Colonic mucosa (tissue), 4 donors: ENCODE results near the gene GDPD5. TPM values are rescaled to one million over a fixed set of nuclear protein-coding genes. Genes with fewer than 3 reads are reported as not detected.

Experiments
- DNase-seq: peaks from one replicate; pipeline ENCODE4 v3.0.0-alpha.2; 2020
- H3K27ac ChIP-seq: fragments of 200-600 bp; one replicate; pipeline ENCODE4 v1.8.0; 2021
- H3K27me3 ChIP-seq: fragments of 200-600 bp; one replicate; pipeline ENCODE4 v1.8.0; 2021
- H3K36me3 ChIP-seq: fragments of 200-600 bp; one replicate; pipeline ENCODE4 v1.8.0; 2021
- H3K4me1 ChIP-seq: fragments of 200-600 bp; one replicate; pipeline ENCODE4 v1.8.0; 2021; ENCODE audit warnings: mild to moderate bottlenecking
- H3K4me3 ChIP-seq: fragments of 200-600 bp; one replicate; pipeline ENCODE4 v1.8.0; 2021
- H3K9ac ChIP-seq, 2 donors: one replicate each; pipeline ENCODE4 v1.7.0; 2013; ENCODE audit warnings: control low read depth in 2 of 2, low read depth in 2 of 2, low read length in 2 of 2
- H3K9me3 ChIP-seq: fragments of 200-600 bp; one replicate; pipeline ENCODE4 v1.8.0; 2021
- CTCF ChIP-seq: fragments of 200-600 bp; IDR thresholded peaks from one replicate; pipeline ENCODE4 v1.8.0; 2022; ENCODE audit warnings: antibody characterized with exemption, mild to moderate bottlenecking
- intact Hi-C: fragments of 100-400 bp; cut with DNase I; formaldehyde crosslinking; loops from one replicate; pipeline ENCODE4 v1.14.1; 2022
- total RNA-seq, 2 donors: library from RNA; stranded (reverse); fragmentation: NEBNext Ultra II Directional in 1 of 2; extraction: Animal tissue kit (Norgen Biotek cat#: 25700) in 1 of 2; gene quantifications; one replicate each; pipeline ENCODE4 v1.2.1, GENCODE V29; 2021
- donor health status: healthy.
- donor health status: DM: no; HTN: no; CAD: no.
- donor health status: DM: no; HTN: no; CAD: no.

GDPD5 gene
- total RNA-seq, 2 donors from 2014 or later: 2.6 to 4.1 TPM

GRCh38 chr11:75400146-75400865 is 125.4 kb downstream of the GDPD5 start:
- peak overlapping the region; percentile 90 to 100 for H3K9ac ChIP-seq
- H3K27me3 ChIP-seq: no peaks in the 10 kb centered on the region
- intact Hi-C loops: no loop called here
- H3K9me3 ChIP-seq: no peaks in the 10 kb centered on the region
- H3K4me1 ChIP-seq: peaks cover 6% of the 10 kb centered on the region
- H3K36me3 ChIP-seq: peaks cover 16% of the 10 kb centered on the region
- H3K4me3 ChIP-seq: peak overlapping the region; percentile 68
- peak overlapping the region; percentile 90 for H3K27ac ChIP-seq
- no peak for TF ChIP-seq CTCF
- no peak for DNase-seq

GRCh38 chr11:75399344-75400145 is 126.2 kb downstream of the GDPD5 start, which contains the start of gene RPS3:
Gene RPS3 (plus strand): TSS chr11:75399518. CDS start chr11:75399548, 30 bp downstream.
- Histone ChIP-seq H3K9ac (peak within 1 kb of the TSS; percentile 90 to 100), H3K9me3 (no peaks in the 10 kb centered on the region), H3K27ac (peak within 1 kb of the TSS; percentile 90), H3K27me3 (no peaks in the 10 kb centered on the region), H3K36me3 (peaks cover 10% of the 10 kb centered on the region), H3K4me1 (peaks cover 6% of the 10 kb centered on the region), H3K4me3 (peak within 1 kb of the TSS; percentile 68)
- no peak for TF ChIP-seq CTCF
- intact Hi-C loops: loop anchor here (10.0 kb wide), 1 partner anchor 45 kb away; no protein-coding TSS in a partner anchor
- peak; percentile 92 for DNase-seq

GRCh38 chr11:75398906-75399305 is 126.8 kb downstream of the GDPD5 start:
- intact Hi-C loops: loop anchor here (10.0 kb wide), 1 partner anchor 46 kb away; no protein-coding TSS in a partner anchor
- H3K9ac ChIP-seq: no peak overlapping the region
- no peak overlapping the region for H3K27ac ChIP-seq
- H3K9me3 ChIP-seq: no peaks in the 10 kb centered on the region
- no peak overlapping the region for H3K4me3 ChIP-seq
- DNase-seq: no peak
- H3K27me3 ChIP-seq: no peaks in the 10 kb centered on the region
- H3K36me3 ChIP-seq: peaks cover 4% of the 10 kb centered on the region
- peaks cover 6% of the 10 kb centered on the region for H3K4me1 ChIP-seq
- TF ChIP-seq CTCF: no peak

DNA sequence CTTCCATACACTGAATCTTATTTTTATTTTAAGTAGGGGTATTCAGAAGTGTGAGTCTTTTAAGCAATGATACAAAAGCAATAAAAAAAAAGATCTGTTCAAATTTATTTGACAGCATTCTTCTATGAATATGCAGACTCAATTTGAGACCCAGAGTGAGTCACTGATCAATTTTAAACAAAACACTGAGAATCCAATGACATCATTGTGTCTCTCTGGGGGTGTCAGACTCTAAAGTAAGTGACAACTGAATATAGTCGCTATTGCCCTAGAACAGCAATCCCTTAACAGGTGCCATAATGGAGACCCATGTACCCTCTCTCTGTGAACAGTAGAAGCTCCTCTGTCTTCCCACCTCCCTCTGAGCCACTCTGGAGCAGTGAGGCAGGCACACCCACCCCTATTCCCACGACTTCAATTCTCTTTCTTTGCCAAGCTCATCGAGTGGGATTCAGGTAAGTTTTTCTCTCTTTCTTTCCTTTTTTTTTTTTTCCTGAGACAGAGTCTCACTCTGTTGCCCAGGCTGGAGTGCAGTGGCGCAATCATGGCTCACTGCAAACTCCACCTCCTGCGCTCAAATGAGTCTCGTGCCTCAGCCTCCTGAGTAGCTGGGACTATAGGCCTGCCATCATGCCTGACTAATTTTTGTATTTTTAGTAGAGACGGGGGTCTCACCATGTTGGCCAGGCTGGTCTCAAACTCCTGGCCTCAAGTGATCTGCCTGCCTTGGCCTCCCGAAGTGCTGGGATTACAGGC is 131.5 kb downstream of the GDPD5 start:
- Histone ChIP-seq H3K36me3 (no peaks in the 10 kb centered on the region), H3K9me3 (no peaks in the 10 kb centered on the region), H3K4me1 (no peaks in the 10 kb centered on the region), H3K27ac (no peak overlapping the region), H3K4me3 (no peak overlapping the region), H3K27me3 (no peaks in the 10 kb centered on the region), H3K9ac (no peak overlapping the region)
- no peak for TF ChIP-seq CTCF
- DNase-seq: no peak
- intact Hi-C loops: loop anchor here (10.0 kb wide), 1 partner anchor 51 kb away; no protein-coding TSS in a partner anchor

DNA sequence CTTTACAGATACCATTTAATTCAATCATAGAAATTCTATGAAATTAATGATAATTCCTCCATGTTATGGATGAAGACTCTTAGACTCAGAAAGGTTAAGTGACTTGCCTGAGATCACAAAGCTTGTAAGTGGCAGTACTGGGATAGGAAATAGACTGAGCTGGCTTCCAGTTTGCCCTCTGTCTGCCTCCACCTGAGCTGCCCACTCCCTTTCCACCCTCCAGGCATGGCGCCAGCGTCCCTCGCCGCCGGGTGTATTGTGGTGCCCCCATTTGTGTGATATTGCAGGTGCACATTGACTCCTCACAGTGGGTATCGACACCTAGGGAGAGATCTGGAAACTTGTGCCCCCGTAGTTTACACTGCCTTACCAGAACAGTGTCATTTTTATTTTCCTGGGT is 135.8 kb downstream of the GDPD5 start:
- no peak overlapping the region for H3K4me3 ChIP-seq
- H3K9me3 ChIP-seq: no peaks in the 10 kb centered on the region
- no peak for DNase-seq
- H3K27ac ChIP-seq: no peak overlapping the region
- H3K4me1 ChIP-seq: peaks cover 8% of the 10 kb centered on the region
- no peak for TF ChIP-seq CTCF
- H3K9ac ChIP-seq: no peak overlapping the region
- no peaks in the 10 kb centered on the region for H3K36me3 ChIP-seq
- no peaks in the 10 kb centered on the region for H3K27me3 ChIP-seq
- intact Hi-C loops: loop anchor here (2.0 to 10.0 kb wide), 2 partner anchors 55 to 139 kb away; no protein-coding TSS in a partner anchor
